PC-3 (cell line): ENCODE measurements around the gene AOAH. TPM values are rescaled to one million over a fixed set of nuclear protein-coding genes. Genes with fewer than 3 reads are reported as not detected.
"Not testable (repeated sequence)": the region's sequence is repeated elsewhere in the genome, so short reads cannot be mapped to it uniquely, and the experiment has no call there.

ENCODE experiments used
- ATAC-seq: fragments of 200-7000 bp; cut with Tn5 transposase; 2 replicates; pipeline ENCODE4 v1.9.1; 2020; ENCODE audit warnings: mild to moderate bottlenecking, moderate library complexity
- BruUV-seq: library from RNA; stranded (reverse); fragments of 400-500 nt; replicated peaks from 2 replicates; lab custom pipeline; 2021; lab: Mats Ljungman, UMichigan
- CTCF ChIA-PET: fragments of 300-600 bp; sonication (Branson Sonifier 250); formaldehyde crosslinking; loops from one replicate; lab custom pipeline; 2022; ENCODE audit warnings: antibody characterized with exemption; lab: Charles Lee
- POLR2A ChIA-PET: fragments of 300-600 bp; sonication (Branson Sonifier 250); formaldehyde crosslinking; loops from one replicate; lab custom pipeline; 2022; ENCODE audit warnings: antibody characterized with exemption; ENCODE audit not compliant: unreplicated experiment; lab: Charles Lee
- DNase-seq: peaks from one replicate; pipeline ENCODE4 v3.0.0-alpha.2; 2015
- H2AFZ ChIP-seq: fragments of 300-600 bp; sonication (generic); 2 replicates; pipeline ENCODE4 v1.6.0; 2016; ENCODE audit warnings: antibody characterized with exemption, low read length
- H3F3A ChIP-seq: fragments of 300-600 bp; sonication (generic); one replicate; pipeline ENCODE4 v1.6.0; 2017; ENCODE audit warnings: antibody characterized with exemption, low read length, control low read depth, mild to moderate bottlenecking; ENCODE audit not compliant: unreplicated experiment
- H3K27ac ChIP-seq: fragments of 300-600 bp; sonication (generic); 2 replicates; pipeline ENCODE4 v1.5.1; 2016; ENCODE audit warnings: mild to moderate bottlenecking, low read length
- H3K27me3 ChIP-seq: fragments of 300-600 bp; sonication (generic); 2 replicates; pipeline ENCODE4 v1.6.1; 2016; ENCODE audit warnings: low read length, mixed read lengths
- H3K36me3 ChIP-seq: fragments of 300-600 bp; sonication (generic); 2 replicates; pipeline ENCODE4 v1.6.1; 2016; ENCODE audit warnings: low read depth, mixed run types, low read length, mixed read lengths
- H3K4me1 ChIP-seq: fragments of 300-600 bp; sonication (generic); 2 replicates; pipeline ENCODE4 v1.5.1; 2016; ENCODE audit warnings: low read length; ENCODE audit not compliant: insufficient read depth
- H3K4me2 ChIP-seq: fragments of 300-600 bp; sonication (generic); 2 replicates; pipeline ENCODE4 v1.6.0; 2016; ENCODE audit warnings: low read length
- H3K4me3 ChIP-seq: fragments of 300-600 bp; sonication (generic); 2 replicates; pipeline ENCODE4 v1.5.1; 2016; ENCODE audit warnings: mild to moderate bottlenecking, low read length, mixed read lengths
- H3K79me2 ChIP-seq: fragments of 300-600 bp; sonication (generic); 2 replicates; pipeline ENCODE4 v1.6.1; 2017; ENCODE audit warnings: low read length, mixed read lengths
- H3K9ac ChIP-seq: fragments of 300-600 bp; sonication (generic); 2 replicates; pipeline ENCODE4 v1.6.0; 2016; ENCODE audit warnings: mild to moderate bottlenecking, low read length
- H3K9me2 ChIP-seq: fragments of 300-600 bp; sonication (generic); replicated peaks from 2 replicates; pipeline ENCODE4 v1.6.1; 2016; ENCODE audit warnings: mixed run types, low read length, mixed read lengths
- H3K9me3 ChIP-seq: fragments of 300-600 bp; sonication (generic); 2 replicates; pipeline ENCODE4 v1.6.1; 2016; ENCODE audit warnings: low read length, mixed read lengths
- H4K20me1 ChIP-seq: fragments of 300-600 bp; sonication (generic); 2 replicates; pipeline ENCODE4 v1.6.1; 2016; ENCODE audit warnings: low read length, mixed read lengths
- EZH2 ChIP-seq: fragments of 300-600 bp; sonication (generic); IDR thresholded peaks from one replicate; pipeline ENCODE4 v1.6.1; 2017; ENCODE audit warnings: antibody characterized with exemption, mild to moderate bottlenecking, low read length; ENCODE audit not compliant: unreplicated experiment
- EZH2phosphoT487 ChIP-seq: fragments of 300-600 bp; sonication (generic); IDR thresholded peaks from 2 replicates; pipeline ENCODE4 v1.6.1; 2018; ENCODE audit warnings: mild to moderate bottlenecking, antibody characterized with exemption, low read length, borderline replicate concordance
- intact Hi-C: fragments of 100-400 bp; cut with micrococcal nuclease; formaldehyde crosslinking; loops from 2 replicates; pipeline ENCODE4 v1.9.0; 2023
- total RNA-seq: library from RNA; depleted of rRNA; stranded (reverse); fragments of >200 nt; gene quantifications from 2 replicates; pipeline ENCODE4 v1.2.3, GENCODE V29; 2014
- TF ChIP-seq, protein P1 (sequence below): fragments of 300-600 bp; sonication (generic); conservative IDR thresholded peaks from 2 replicates; pipeline ENCODE4 v1.5.1; 2017; ENCODE audit warnings: antibody characterized with exemption, low read depth, mild to moderate bottlenecking, low read length

The AOAH gene
- total RNA-seq, 1 experiment from 2014 or later = not detected

DNA sequence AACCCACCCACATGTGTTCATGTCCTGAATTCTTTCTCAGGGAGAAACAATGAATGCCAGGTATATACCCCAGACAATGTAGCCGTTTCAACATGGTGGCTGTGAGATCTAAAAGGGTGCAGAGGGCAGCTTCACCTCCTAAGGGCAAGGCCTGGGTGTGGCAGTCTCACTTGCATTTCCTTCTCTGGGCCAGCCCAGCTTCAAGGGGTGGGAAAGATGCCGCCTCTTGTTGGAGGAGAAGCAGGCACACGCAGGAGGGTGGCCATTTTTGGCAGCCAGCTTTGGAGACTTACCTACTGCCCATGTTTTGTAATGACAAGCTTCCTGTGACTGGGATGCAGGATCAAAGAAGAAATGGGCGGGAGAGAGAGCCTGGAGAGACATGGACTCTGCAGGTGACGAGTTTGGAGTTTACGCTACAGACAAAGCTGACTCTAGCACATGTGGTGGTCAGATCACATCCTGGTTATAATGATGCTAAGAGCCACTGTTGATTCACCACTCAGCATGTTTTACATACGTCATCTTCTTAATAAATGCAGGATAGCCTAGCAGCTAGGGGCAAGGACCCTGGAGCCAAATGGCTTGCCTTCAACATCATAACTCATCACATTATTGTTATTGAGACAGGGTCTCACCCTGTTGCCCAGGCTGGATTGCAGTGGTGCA, 218.0 kb downstream of the AOAH start:
- ChIA-PET POLR2A (no interaction called here), CTCF (no interaction called here)
- intact Hi-C loops = no loop called here
- H3K9ac ChIP-seq = no peak overlapping the region
- no peaks in the 10 kb centered on the region for H3K9me2 ChIP-seq
- no peak overlapping the region for H3K4me2 ChIP-seq
- DNase-seq (no peak), ATAC-seq (no peak)
- no peak overlapping the region for H3K4me3 ChIP-seq
- 0 out of 2 replicates have a peak, but pooled peaks cover 3% of the 10 kb centered on the region for H3K4me1 ChIP-seq
- no peaks in the 10 kb centered on the region for H3K36me3 ChIP-seq
- H2AFZ ChIP-seq = no peak overlapping the region
- H3K27me3 ChIP-seq = no peaks in the 10 kb centered on the region
- H4K20me1 ChIP-seq = no peaks in the 10 kb centered on the region
- TF ChIP-seq EZH2phosphoT487 (no peak), EZH2 (no peak)
- TF ChIP-seq, protein P1, sequence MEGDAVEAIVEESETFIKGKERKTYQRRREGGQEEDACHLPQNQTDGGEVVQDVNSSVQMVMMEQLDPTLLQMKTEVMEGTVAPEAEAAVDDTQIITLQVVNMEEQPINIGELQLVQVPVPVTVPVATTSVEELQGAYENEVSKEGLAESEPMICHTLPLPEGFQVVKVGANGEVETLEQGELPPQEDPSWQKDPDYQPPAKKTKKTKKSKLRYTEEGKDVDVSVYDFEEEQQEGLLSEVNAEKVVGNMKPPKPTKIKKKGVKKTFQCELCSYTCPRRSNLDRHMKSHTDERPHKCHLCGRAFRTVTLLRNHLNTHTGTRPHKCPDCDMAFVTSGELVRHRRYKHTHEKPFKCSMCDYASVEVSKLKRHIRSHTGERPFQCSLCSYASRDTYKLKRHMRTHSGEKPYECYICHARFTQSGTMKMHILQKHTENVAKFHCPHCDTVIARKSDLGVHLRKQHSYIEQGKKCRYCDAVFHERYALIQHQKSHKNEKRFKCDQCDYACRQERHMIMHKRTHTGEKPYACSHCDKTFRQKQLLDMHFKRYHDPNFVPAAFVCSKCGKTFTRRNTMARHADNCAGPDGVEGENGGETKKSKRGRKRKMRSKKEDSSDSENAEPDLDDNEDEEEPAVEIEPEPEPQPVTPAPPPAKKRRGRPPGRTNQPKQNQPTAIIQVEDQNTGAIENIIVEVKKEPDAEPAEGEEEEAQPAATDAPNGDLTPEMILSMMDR = no peak
- H3F3A ChIP-seq = no peaks in the 10 kb centered on the region
- no TSS peak for BruUV-seq
- H3K79me2 ChIP-seq = no peaks in the 10 kb centered on the region
- no peak overlapping the region for H3K27ac ChIP-seq
- H3K9me3 ChIP-seq = no peaks in the 10 kb centered on the region

DNA sequence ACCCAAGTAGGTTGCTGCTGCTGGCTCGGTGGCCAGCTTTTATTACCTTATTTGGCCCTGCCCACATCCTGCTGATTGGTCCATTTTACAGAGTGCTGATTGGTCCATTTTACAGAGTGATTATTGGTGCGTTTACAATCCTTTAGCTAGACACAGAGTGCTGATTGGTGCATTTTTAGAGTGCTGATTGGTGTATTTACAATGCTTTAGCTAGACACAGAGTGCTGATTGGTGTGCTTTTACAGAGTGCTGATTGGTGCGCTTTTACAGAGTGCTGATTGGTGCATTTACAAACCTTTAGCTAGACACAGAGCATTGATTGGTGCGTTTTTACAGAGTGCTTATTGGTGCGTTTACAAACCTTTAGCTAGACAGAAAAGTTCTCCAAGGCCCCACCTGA, 219.7 kb downstream of the AOAH start:
- H3K4me3 ChIP-seq, CTCF ChIA-PET, H3K27ac ChIP-seq, intact Hi-C loops, DNase-seq, H3K9me2 ChIP-seq, H2AFZ ChIP-seq, H3K27me3 ChIP-seq, H3K4me2 ChIP-seq, H3K4me1 ChIP-seq, BruUV-seq, H3K79me2 ChIP-seq, H3K9ac ChIP-seq, H3K36me3 ChIP-seq, POLR2A ChIA-PET, ATAC-seq, H4K20me1 ChIP-seq, H3K9me3 ChIP-seq, H3F3A ChIP-seq: not testable (repeated sequence)

DNA sequence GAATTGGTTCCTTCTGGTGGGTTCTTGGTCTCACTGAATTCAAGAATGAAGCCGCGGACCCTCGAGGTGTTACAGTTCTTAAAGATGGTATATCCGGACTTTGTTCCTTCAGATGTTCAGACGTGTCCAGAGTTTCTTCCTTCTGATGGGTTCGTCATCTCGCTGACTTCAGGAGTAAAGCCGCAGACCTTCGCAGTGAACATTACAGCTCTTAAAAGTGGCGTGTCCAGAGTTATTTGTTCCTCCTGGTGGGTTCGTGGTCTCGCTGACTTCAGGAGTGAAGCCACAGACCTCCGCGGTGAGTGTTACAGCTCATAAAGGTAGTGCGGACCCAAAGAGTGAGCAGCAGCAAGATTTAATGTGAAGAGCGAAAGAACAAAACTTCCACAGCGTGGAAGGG, 220.1 kb downstream of the AOAH start:
- H4K20me1 ChIP-seq, CTCF ChIA-PET, H2AFZ ChIP-seq, H3K79me2 ChIP-seq, H3K4me1 ChIP-seq, POLR2A ChIA-PET, H3K4me3 ChIP-seq, intact Hi-C loops, H3K9ac ChIP-seq, H3K9me3 ChIP-seq, ATAC-seq, H3K27me3 ChIP-seq, H3K9me2 ChIP-seq, H3F3A ChIP-seq, BruUV-seq, H3K27ac ChIP-seq, H3K36me3 ChIP-seq, H3K4me2 ChIP-seq, DNase-seq: not testable (repeated sequence)

DNA sequence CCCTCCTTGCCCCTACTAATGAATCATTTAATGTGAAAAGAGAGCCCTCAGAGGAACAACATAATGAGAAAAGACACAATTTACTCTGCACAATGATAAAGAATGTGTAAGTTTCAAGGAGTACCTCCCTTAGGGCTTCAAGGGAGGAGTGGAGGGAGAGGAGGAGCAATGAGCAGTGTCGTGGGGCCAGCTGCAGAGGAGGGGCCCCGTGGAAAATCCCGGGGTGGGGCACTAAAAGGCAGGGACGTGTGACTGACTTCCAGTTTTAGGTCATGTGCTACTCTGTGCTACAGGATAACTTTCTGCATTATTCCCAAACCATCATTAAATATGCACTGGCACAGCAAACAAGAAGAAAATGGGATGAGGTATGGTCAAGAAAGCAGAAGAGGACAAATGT, 226.5 kb downstream of the AOAH start:
- no peak overlapping the region for H3K9ac ChIP-seq
- no peak overlapping the region for H3K4me2 ChIP-seq
- CTCF ChIA-PET = no interaction called here

DNA sequence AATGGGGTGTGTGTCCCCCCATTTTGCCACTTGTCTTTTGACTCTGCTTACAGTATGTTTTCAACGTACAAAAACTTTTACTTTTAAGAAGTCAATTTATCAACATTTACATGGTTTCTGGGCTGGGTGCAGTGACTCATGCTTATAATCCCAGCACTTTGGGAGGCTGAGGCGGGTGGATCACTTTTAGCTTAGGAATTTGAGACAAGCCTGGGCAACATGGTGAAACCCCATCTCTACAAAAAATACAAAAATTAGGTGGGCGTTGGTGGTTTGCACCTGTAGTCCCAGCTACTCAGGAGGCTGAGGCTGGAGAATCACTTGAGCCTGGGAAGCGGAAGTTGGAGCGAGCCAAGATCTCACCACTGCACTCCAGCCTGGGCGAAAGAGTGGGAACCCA, 227.1 kb downstream of the AOAH start:
- H3K9me2 ChIP-seq, H3K27me3 ChIP-seq, H3K9ac ChIP-seq, H2AFZ ChIP-seq, BruUV-seq, intact Hi-C loops, H3K4me3 ChIP-seq, H4K20me1 ChIP-seq, CTCF ChIA-PET, POLR2A ChIA-PET, H3F3A ChIP-seq, H3K79me2 ChIP-seq, H3K27ac ChIP-seq, H3K4me2 ChIP-seq, ATAC-seq, H3K36me3 ChIP-seq, H3K4me1 ChIP-seq, H3K9me3 ChIP-seq: not testable (repeated sequence)
- peak; percentile 16 for DNase-seq

More for the DNA sequence above, 226.5 kb downstream of the AOAH start:
- Histone ChIP-seq H3K4me3 (no peak overlapping the region), H3K27ac (no peak overlapping the region), H3F3A (no peaks in the 10 kb centered on the region), H3K9me2 (no peaks in the 10 kb centered on the region), H4K20me1 (no peaks in the 10 kb centered on the region), H2AFZ (no peak overlapping the region), H3K9me3 (no peaks in the 10 kb centered on the region), H3K36me3 (no peaks in the 10 kb centered on the region), H3K4me1 (no peaks in the 10 kb centered on the region), H3K27me3 (0 out of 2 replicates have a peak, but pooled peaks cover 4% of the 10 kb centered on the region), H3K79me2 (no peaks in the 10 kb centered on the region)
- DNase-seq (no peak), ATAC-seq (no peak)
- TF ChIP-seq EZH2phosphoT487 (no peak), EZH2 (no peak)
- TF ChIP-seq, protein P1 = no peak
- POLR2A ChIA-PET = no interaction called here
- intact Hi-C loops = no loop called here
- no TSS peak for BruUV-seq
